ENCODE measurements around the gene TEX52.

DNA sequence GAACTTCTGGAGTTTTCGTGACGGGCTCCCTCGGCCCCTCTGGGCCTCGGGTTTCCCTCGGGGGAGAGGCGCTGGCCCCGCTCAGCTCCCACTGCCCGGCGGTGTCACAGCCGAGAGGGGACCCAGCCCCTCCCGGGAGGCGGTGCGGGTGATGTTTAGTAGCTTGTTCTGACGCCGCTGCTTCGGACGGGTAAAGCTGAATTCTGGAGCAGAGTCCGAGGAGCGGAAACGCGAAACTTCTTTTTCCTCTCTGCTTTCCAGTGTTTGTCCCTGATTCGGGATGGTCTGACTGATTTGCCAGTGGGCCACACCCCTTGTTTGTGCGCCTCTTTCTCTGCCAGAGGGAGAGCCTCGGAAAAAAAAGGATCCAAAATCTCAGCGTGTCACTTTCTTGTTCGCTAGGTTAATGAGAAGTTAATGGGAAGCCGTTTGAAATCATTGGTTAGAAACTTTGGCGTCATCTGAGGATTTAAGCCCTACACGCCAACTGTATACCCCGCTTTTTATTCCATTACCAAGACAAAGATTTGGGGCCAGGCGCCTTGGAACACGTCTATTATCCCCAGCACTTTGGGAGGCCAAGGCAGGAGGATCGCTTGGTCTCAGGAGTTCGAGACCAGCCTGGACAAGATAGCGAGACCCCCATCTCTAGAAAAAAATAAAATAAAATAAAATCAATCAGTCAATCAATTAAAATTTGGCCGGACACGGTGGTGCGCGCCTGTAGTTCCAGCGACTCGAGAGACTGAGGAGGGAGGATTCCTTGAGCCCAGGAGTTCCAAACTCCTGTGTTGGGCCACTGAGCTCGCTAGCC is 34.6 kb upstream of the TEX52 start:
- TF ChIP-seq POLR2AphosphoS5 (IDR thresholded peaks at IDR 0.05) (no peak), EP300 (IDR thresholded peaks at IDR 0.05) (no peak)

All from suprapubic skin (tissue), 4 donors.